ENCODE measurements around the gene IDH1. TPM values are rescaled to one million over a fixed set of nuclear protein-coding genes. Genes with fewer than 3 reads are reported as not detected.

The IDH1 gene
- total and polyA plus RNA-seq, 10 of the 15 experiments (the other 5 are each of a cell fraction or from before 2014, with no cell fraction given): 39.0 to 114 (median 55.0) TPM

- TF ChIP-seq REST (IDR thresholded peaks at IDR 0.05; ENCODE audit: low read depth, low read length) (no peak), SPI1 (IDR thresholded peaks at IDR 0.05; ENCODE audit: borderline replicate concordance, insufficient read depth, low read depth, low read length) (no peak), MEF2A (IDR thresholded peaks at IDR 0.05; ENCODE audit: insufficient read depth, low read depth, low read length) (no peak), ZNF207 (IDR thresholded peaks at IDR 0.05; ENCODE audit: borderline replicate concordance) (no peak), RUNX3 (IDR thresholded peaks at IDR 0.05; ENCODE audit: low read length) (no peak)
Observed at GRCh38 chr2:208280234-208280633, 25.4 kb upstream of the IDH1 start (continued).

GRCh38 chr2:208279236-208279635 lies 24.4 kb upstream of the IDH1 start:
- ChIA-PET RAD21 (ENCODE audit: unreplicated experiment) (no interaction called here), CTCF (interaction anchor here (0.6 to 1.7 kb wide), 2 partner anchors 8 to 11 kb away, joined by 3 to 6 read pairs; no protein-coding TSS in a partner anchor), POLR2A (interaction anchor here (1.0 kb wide), 1 partner anchor 14 kb away, joined by 3 read pairs; no protein-coding TSS in a partner anchor), SMC1A (ENCODE audit: uncharacterized antibody, unreplicated experiment) (interaction anchor here (0.8 to 2.7 kb wide), 3 partner anchors 10 to 42 kb away, joined by 4 to 8 read pairs (median 5); no protein-coding TSS in a partner anchor)
- H2AFZ ChIP-seq (ENCODE audit: control insufficient read depth, low read depth, low read length): no peak overlapping the region
- no peak for FAIRE-seq
- H3K36me3 ChIP-seq (ENCODE audit: control insufficient read depth in 2 of 2, insufficient read depth in 2 of 2, low read length in 1 of 2): peaks cover 6 to 24% of the 10 kb centered on the region in 2 experiments
- in situ Hi-C loops (cut with MboI) (no loop called here), intact Hi-C loops (cut with micrococcal nuclease; ENCODE audit: unreplicated experiment) (no loop called here)
- no peaks in the 10 kb centered on the region for H4K20me1 ChIP-seq (ENCODE audit: control insufficient read depth, insufficient read depth)
- DNase-seq (ENCODE audit: low read depth, low spot score): no peak
- no TSS peak for BruUV-seq (replicated peaks)
- WGBS (ENCODE audit: insufficient coverage, insufficient replicate concordance, low lambda C conversion rate, missing lambda C conversion rate): 97% methylated on average over 2 of the region's 2 CpGs
- no peak for ATAC-seq
- H3K79me2 ChIP-seq (ENCODE audit: control insufficient read depth, insufficient read depth, low read length): no peaks in the 10 kb centered on the region; the same call in 1 of the 2 replicates
- no peak overlapping the region for H3K27ac ChIP-seq (ENCODE audit: control insufficient read depth, insufficient read depth)
- H3K9ac ChIP-seq (ENCODE audit: control insufficient read depth, insufficient read depth, low read length): no peak overlapping the region
- no peaks in the 10 kb centered on the region for H3K27me3 ChIP-seq (replicated peaks in 1 of 2; ENCODE audit: control insufficient read depth in 2 of 2, insufficient read depth in 2 of 2, low read length in 1 of 2)
- peaks cover 3% of the 10 kb centered on the region; the same call in 1 of the 2 replicates for H3K4me1 ChIP-seq (ENCODE audit: control insufficient read depth, insufficient read depth, low read length)
- H3K4me3 ChIP-seq: 0 out of 2 replicates have a peak overlapping the region, but pooled peaks have one; percentile 5
- H3K9me3 ChIP-seq (replicated peaks; ENCODE audit: control insufficient read depth, insufficient read depth, low read length): peaks cover 6% of the 10 kb centered on the region; the same call in 2 of the 3 replicates
- H3K4me2 ChIP-seq (ENCODE audit: control insufficient read depth, insufficient read depth): no peak overlapping the region
- TF ChIP-seq MXI1 (IDR thresholded peaks at IDR 0.05; ENCODE audit: low read depth, low read length) (no peak), ASH2L (IDR thresholded peaks at IDR 0.05; ENCODE audit: borderline replicate concordance, low read depth) (no peak), EED (IDR thresholded peaks at IDR 0.05; ENCODE audit: low read depth) (no peak), CHD4 (IDR thresholded peaks at IDR 0.05) (no peak), NR2F1 (conservative IDR thresholded peaks at IDR 0.05) (no peak), SUPT20H (IDR thresholded peaks at IDR 0.05; ENCODE audit: borderline replicate concordance, control insufficient read depth, low read depth, low read length) (no peak), SUZ12 (IDR thresholded peaks at IDR 0.05; ENCODE audit: unreplicated experiment) (no peak), RCOR1 (conservative IDR thresholded peaks at IDR 0.05; ENCODE audit: low read depth, low read length) (no peak), YY1 (IDR thresholded peaks at IDR 0.05; ENCODE audit: low read depth, low read length) (no peak), ZNF592 (IDR thresholded peaks at IDR 0.05) (no peak), TARDBP (IDR thresholded peaks at IDR 0.05; ENCODE audit: borderline replicate concordance) (no peak), YBX1 (IDR thresholded peaks at IDR 0.05) (no peak)
